Ishikawa (cell line): ENCODE results near the gene EMSY.

ENCODE experiments used
- EGR1 ChIP-seq: IDR thresholded peaks from 2 replicates; pipeline ENCODE4 v1.6.1; 2012
- EP300 ChIP-seq: IDR thresholded peaks from 2 replicates; pipeline ENCODE4 v1.6.1; 2012; ENCODE audit warnings: borderline replicate concordance
- FOXM1 ChIP-seq: IDR thresholded peaks from 2 replicates; pipeline ENCODE4 v1.6.1; 2012; ENCODE audit warnings: low read depth, borderline replicate concordance
- RAD21 ChIP-seq: IDR thresholded peaks from 2 replicates; pipeline ENCODE4 v1.6.1; 2012; ENCODE audit warnings: low read depth
- TAF1 ChIP-seq: IDR thresholded peaks from 2 replicates; pipeline ENCODE4 v1.6.1; 2012; ENCODE audit warnings: low read depth, mild to moderate bottlenecking
- TCF12 ChIP-seq: IDR thresholded peaks from 2 replicates; pipeline ENCODE4 v1.6.1; 2012; ENCODE audit warnings: low read depth
- TEAD4 ChIP-seq: IDR thresholded peaks from 2 replicates; pipeline ENCODE4 v1.6.1; 2012
- YY1 ChIP-seq: IDR thresholded peaks from 2 replicates; pipeline ENCODE4 v1.6.1; 2012; ENCODE audit warnings: low read depth
- ZBTB7A ChIP-seq: IDR thresholded peaks from 2 replicates; pipeline ENCODE4 v1.6.1; 2012; ENCODE audit warnings: low read depth
- TF ChIP-seq, protein P1 (sequence below): IDR thresholded peaks from 2 replicates; pipeline ENCODE4 v1.6.1; 2012; ENCODE audit warnings: low read depth, mild to moderate bottlenecking
- TF ChIP-seq, protein P2 (sequence below): IDR thresholded peaks from 2 replicates; pipeline ENCODE4 v1.6.1; 2012

DNA sequence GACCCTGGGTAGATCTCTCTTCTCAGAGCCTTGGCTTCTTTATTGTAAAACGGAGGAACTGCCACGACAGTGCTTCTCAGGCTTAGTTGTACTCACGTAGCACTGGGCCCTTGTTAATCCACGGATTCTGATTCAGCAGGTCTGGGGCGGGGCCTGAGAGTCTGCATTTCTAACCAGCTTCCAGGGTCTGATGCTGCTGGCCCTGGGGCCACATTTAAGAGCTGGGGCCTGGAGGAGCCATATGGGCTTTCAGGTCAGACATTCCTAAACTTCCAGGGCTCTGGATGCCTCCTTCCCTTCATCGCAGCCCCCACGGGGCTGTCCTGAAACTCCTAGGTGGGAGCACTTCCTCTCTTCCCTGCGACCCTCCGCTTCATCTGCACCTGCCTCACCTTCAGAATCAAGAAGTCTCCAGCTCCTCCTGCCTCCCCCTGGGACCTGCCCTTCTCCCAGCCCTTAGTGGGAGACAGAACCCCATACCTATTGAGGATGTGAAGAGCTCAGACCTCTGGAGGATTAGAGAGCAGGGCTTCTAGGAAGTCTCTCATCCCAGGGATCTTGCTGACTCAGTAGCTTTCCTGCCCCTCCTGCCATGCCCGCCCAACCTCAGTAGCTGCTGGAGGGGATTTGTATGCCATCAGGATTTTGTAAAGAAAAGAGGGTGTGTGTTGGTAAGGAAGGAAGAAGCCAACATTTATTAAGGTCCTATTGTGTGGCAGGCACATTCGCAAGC lies 133.3 kb downstream of the EMSY start:
- TF ChIP-seq, protein P1, sequence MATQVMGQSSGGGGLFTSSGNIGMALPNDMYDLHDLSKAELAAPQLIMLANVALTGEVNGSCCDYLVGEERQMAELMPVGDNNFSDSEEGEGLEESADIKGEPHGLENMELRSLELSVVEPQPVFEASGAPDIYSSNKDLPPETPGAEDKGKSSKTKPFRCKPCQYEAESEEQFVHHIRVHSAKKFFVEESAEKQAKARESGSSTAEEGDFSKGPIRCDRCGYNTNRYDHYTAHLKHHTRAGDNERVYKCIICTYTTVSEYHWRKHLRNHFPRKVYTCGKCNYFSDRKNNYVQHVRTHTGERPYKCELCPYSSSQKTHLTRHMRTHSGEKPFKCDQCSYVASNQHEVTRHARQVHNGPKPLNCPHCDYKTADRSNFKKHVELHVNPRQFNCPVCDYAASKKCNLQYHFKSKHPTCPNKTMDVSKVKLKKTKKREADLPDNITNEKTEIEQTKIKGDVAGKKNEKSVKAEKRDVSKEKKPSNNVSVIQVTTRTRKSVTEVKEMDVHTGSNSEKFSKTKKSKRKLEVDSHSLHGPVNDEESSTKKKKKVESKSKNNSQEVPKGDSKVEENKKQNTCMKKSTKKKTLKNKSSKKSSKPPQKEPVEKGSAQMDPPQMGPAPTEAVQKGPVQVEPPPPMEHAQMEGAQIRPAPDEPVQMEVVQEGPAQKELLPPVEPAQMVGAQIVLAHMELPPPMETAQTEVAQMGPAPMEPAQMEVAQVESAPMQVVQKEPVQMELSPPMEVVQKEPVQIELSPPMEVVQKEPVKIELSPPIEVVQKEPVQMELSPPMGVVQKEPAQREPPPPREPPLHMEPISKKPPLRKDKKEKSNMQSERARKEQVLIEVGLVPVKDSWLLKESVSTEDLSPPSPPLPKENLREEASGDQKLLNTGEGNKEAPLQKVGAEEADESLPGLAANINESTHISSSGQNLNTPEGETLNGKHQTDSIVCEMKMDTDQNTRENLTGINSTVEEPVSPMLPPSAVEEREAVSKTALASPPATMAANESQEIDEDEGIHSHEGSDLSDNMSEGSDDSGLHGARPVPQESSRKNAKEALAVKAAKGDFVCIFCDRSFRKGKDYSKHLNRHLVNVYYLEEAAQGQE, result no peak
- TF ChIP-seq YY1 (no peak), ZBTB7A (no peak), TAF1 (no peak), RAD21 (no peak), EGR1 (no peak), TEAD4 (no peak), TCF12 (no peak), EP300 (no peak), FOXM1 (no peak)
- TF ChIP-seq, protein P2, sequence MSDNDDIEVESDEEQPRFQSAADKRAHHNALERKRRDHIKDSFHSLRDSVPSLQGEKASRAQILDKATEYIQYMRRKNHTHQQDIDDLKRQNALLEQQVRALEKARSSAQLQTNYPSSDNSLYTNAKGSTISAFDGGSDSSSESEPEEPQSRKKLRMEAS, result no peak
